Measurements from ENCODE around the gene IL17REL.

- TF ChIP-seq CTCF (IDR thresholded peaks at IDR 0.05) (no peak), POLR2A (IDR thresholded peaks at IDR 0.05) (no peak)
These were observed 56.8 kb downstream of the IL17REL start for GRCh38 chr22:49955581-49956417.

Data from body of pancreas (tissue), 4 donors.